Activated CD4-positive, alpha-beta T cell treated with anti-CD3 and anti-CD28 coated beads, Interleukin-2, amount 10 ng/mL, durations not matched to agents 7 days and 5 days (primary cell): ENCODE measurements around the gene PEG3. TPM values are rescaled to one million over a fixed set of nuclear protein-coding genes. Genes with fewer than 3 reads are reported as not detected.

Experiments used
- CTCF ChIA-PET: fragments of 350-600 bp; sonication (Branson Sonifier 250); formaldehyde crosslinking; loops from one replicate; lab custom pipeline; 2021; ENCODE audit warnings: antibody characterized with exemption; lab: Charles Lee
- POLR2A ChIA-PET: fragments of 350-600 bp; sonication (Branson Sonifier 250); formaldehyde crosslinking; loops from one replicate; lab custom pipeline; 2021; ENCODE audit warnings: antibody characterized with exemption; lab: Charles Lee
- DNase-seq: peaks from one replicate; pipeline ENCODE4 v3.0.0-alpha.2; 2020
- H3K27ac Mint-ChIP-seq: one replicate; pipeline ENCODE4 v1.8.0; 2021; ENCODE audit warnings: mild to moderate bottlenecking, moderate library complexity, mixed read lengths
- H3K27me3 Mint-ChIP-seq: one replicate; pipeline ENCODE4 v1.8.0; 2021; ENCODE audit warnings: mixed read lengths
- H3K36me3 Mint-ChIP-seq: one replicate; pipeline ENCODE4 v1.8.0; 2021; ENCODE audit warnings: low read depth, mixed read lengths
- H3K4me1 Mint-ChIP-seq: one replicate; pipeline ENCODE4 v1.8.0; 2021; ENCODE audit warnings: mixed read lengths
- H3K4me3 Mint-ChIP-seq: one replicate; pipeline ENCODE4 v1.8.0; 2021; ENCODE audit warnings: mild to moderate bottlenecking, moderate library complexity, mixed read lengths
- H3K9me3 Mint-ChIP-seq: one replicate; pipeline ENCODE4 v1.8.0; 2021; ENCODE audit warnings: mixed read lengths
- total RNA-seq, 2 experiments: library from RNA; stranded (reverse); gene quantifications; one replicate each; pipeline ENCODE4 v1.2.3, GENCODE V29; 2021

PEG3 gene
- total RNA-seq, 2 experiments from 2014 or later: not detected

DNA sequence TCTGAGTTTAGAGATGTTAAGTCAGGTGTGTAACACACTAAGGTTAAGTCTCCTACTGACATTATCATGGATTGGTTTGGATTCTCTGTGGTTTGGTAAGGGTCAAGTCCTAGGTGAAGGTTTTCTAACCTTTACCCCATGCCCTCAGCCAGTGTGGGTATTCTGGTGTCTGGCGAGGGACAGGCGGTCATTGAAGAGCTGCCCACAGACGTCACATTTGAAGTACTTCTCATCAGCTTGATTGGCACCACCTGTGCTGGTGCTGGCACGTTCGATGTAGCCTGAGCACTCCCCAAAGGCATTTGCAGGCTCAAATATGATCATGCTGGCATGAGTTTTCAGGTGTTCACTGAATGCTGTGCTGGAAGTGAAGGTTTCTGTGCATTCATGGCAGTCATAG, 27.0 kb downstream of the PEG3 start:
- CTCF ChIA-PET: no interaction called here
- Mint-ChIP-seq H3K4me1 (no peaks in the 10 kb centered on the region), H3K9me3 (peaks cover 52% of the 10 kb centered on the region), H3K4me3 (no peak overlapping the region), H3K27me3 (no peaks in the 10 kb centered on the region), H3K27ac (no peak overlapping the region), H3K36me3 (no peaks in the 10 kb centered on the region)
- POLR2A ChIA-PET: no interaction called here
- no peak for DNase-seq

DNA sequence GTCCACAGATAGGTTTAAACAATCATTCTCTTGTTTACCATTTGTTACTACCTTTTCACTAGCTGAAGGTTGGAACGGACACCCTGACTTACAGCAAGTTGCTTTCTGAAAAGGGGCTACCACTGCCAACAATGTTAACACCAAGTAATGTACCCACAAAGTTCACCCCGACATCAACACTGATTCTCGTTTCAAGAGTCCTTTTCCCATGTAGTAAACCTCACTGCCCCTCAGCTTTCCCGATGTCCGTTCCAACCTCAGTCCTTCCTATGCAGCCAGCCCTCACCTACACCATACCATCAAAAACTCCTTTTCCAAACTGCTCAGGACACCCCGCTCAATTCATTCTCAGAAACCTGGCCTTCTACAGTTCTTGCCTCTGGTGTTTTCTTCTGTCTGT, 29.0 kb downstream of the PEG3 start:
- no peaks in the 10 kb centered on the region for H3K27me3 Mint-ChIP-seq
- no peaks in the 10 kb centered on the region for H3K4me1 Mint-ChIP-seq
- H3K27ac Mint-ChIP-seq: no peak overlapping the region
- H3K4me3 Mint-ChIP-seq: no peak overlapping the region
- peaks cover 51% of the 10 kb centered on the region for H3K9me3 Mint-ChIP-seq
- H3K36me3 Mint-ChIP-seq: no peaks in the 10 kb centered on the region
- CTCF ChIA-PET: no interaction called here
- no peak for DNase-seq
- POLR2A ChIA-PET: no interaction called here

DNA sequence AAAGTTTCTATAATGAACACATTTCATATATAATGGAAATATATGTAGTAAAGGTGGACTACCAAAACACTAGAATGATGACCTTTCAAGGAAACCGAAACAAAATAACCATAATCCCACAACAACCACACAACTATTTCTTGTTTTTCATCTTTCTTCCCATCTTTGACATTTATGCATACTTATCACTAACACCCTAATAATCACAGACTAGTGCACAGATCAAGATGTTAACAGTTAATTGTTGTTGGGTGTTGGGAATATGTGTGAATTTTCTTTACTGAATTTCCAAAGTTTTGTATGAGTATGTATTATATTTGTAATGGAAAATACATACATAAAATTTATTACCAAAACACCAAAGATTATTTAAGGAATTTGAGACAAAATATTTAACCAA, 30.3 kb downstream of the PEG3 start:
- CTCF ChIA-PET: no interaction called here
- no peak for DNase-seq

DNA sequence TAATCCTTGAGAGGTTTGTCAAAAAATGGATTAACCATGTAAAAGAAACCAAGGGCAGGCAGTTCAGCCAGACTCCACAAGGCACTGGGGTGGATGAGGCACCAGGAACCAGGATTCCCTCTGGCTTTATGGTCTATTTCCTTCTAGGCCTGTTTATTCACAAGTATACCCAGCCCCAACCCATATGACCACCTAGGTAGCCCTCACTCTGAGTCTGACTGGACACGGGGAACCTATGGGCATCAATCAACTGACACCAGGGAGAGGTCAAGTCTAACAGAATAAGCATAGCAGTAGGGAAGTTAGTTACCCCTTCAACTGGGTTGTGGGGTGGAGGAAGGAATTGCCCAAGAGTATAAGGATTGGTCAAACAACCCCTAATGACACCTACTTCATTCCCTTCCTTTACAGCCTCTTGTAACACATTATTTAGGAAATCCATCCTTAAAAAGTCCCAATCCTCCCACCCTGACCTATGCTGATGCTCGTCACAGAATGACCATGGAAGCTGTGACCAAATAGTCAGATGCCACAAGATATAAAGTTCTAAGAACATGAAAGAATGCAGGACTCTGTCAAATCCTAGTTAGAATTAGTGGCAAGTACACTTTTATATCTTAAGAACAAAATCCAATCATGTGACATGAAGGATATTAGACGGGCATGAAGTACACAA, 31.7 kb downstream of the PEG3 start:
- CTCF ChIA-PET: no interaction called here
- H3K4me1 Mint-ChIP-seq: no peaks in the 10 kb centered on the region
- H3K27me3 Mint-ChIP-seq: no peaks in the 10 kb centered on the region
- DNase-seq: no peak
- no peak overlapping the region for H3K27ac Mint-ChIP-seq
- no peaks in the 10 kb centered on the region for H3K36me3 Mint-ChIP-seq
- POLR2A ChIA-PET: no interaction called here
- H3K4me3 Mint-ChIP-seq: no peak overlapping the region
- H3K9me3 Mint-ChIP-seq: peaks cover 43% of the 10 kb centered on the region

More for the DNA sequence above, 30.3 kb downstream of the PEG3 start:
- Mint-ChIP-seq H3K27me3 (no peaks in the 10 kb centered on the region), H3K4me1 (no peaks in the 10 kb centered on the region), H3K4me3 (no peak overlapping the region), H3K27ac (no peak overlapping the region), H3K36me3 (no peaks in the 10 kb centered on the region), H3K9me3 (peaks cover 49% of the 10 kb centered on the region)
- POLR2A ChIA-PET: no interaction called here

DNA sequence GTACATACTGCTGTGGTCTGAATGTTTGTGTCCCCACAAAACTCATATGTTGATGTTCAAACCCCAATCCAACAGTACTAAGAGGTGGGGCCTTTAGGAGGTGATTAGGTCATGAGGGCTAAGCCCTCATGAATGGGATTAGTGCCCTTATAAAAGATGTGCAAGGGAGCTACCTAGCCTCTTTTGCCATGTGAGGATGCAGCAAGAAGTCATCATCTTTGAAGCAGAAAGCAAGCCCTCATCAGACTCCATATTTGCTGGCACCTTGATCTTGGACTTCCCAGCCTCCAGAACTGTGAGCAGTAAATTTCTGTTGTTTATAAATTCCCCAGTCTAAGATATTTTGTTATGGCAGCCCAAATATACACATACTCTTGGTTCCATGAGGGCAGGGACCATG, 33.9 kb downstream of the PEG3 start:
- Mint-ChIP-seq H3K4me3 (no peak overlapping the region), H3K27ac (no peak overlapping the region), H3K4me1 (no peaks in the 10 kb centered on the region), H3K36me3 (peaks cover under 1% of the 10 kb centered on the region), H3K9me3 (peaks cover 54% of the 10 kb centered on the region), H3K27me3 (no peaks in the 10 kb centered on the region)
- ChIA-PET POLR2A (no interaction called here), CTCF (no interaction called here)
- DNase-seq: no peak

Other genes starting within 250 kb of the PEG3 start
- gene ZNF71, start 245.4 kb downstream of the PEG3 start, total RNA-seq: 1 to 10 TPM; 6.4 TPM
- under 1 TPM; 0.20 to 0.25 TPM for gene SMIM17, start 197.6 kb downstream of the PEG3 start, total RNA-seq
- 1 to 10 TPM; 1.4 to 1.7 TPM for gene ZNF835, start 169.0 kb downstream of the PEG3 start, total RNA-seq
- gene ZIM2, start within 50 bp of the PEG3 start, total RNA-seq: not detected